H9 (cell line): ENCODE measurements around the gene TNIK. TPM values are rescaled to one million over a fixed set of nuclear protein-coding genes. Genes with fewer than 3 reads are reported as not detected.

Source experiments
- DNase-seq: peaks from one replicate; pipeline ENCODE4 v3.0.0-alpha.2; 2017
- H2AFZ ChIP-seq: one replicate; pipeline ENCODE4 v1.6.1; 2013; ENCODE audit warnings: mild to moderate bottlenecking, low read length, control low read depth, moderate library complexity
- H2AK5ac ChIP-seq: 2 replicates; pipeline ENCODE4 v1.6.1; 2013; ENCODE audit warnings: low read length, control low read depth, mixed read lengths; ENCODE audit not compliant: insufficient read length
- H2BK120ac ChIP-seq: one replicate; pipeline ENCODE4 v1.6.1; 2013; ENCODE audit warnings: low read depth, mild to moderate bottlenecking, low read length, control low read depth, inconsistent platforms; ENCODE audit not compliant: poor library complexity, severe bottlenecking
- H2BK12ac ChIP-seq: 2 replicates; pipeline ENCODE4 v1.6.1; 2013; ENCODE audit warnings: low read length, control low read depth, mixed read lengths, low read depth; ENCODE audit not compliant: insufficient read length
- H2BK15ac ChIP-seq: 2 replicates; pipeline ENCODE4 v1.6.1; 2013; ENCODE audit warnings: low read depth, low read length, control low read depth
- H2BK20ac ChIP-seq: one replicate; pipeline ENCODE4 v1.6.1; 2013; ENCODE audit warnings: low read depth, mild to moderate bottlenecking, low read length, control low read depth, inconsistent platforms; ENCODE audit not compliant: poor library complexity, severe bottlenecking
- H2BK5ac ChIP-seq: 2 replicates; pipeline ENCODE4 v1.6.1; 2013; ENCODE audit warnings: low read length, control low read depth, mixed read lengths; ENCODE audit not compliant: insufficient read length
- H3K14ac ChIP-seq: 2 replicates; pipeline ENCODE4 v1.6.1; 2013; ENCODE audit warnings: low read length, control low read depth; ENCODE audit not compliant: insufficient read depth
- H3K18ac ChIP-seq: 2 replicates; pipeline ENCODE4 v1.6.1; 2013; ENCODE audit warnings: low read depth, mild to moderate bottlenecking, mixed read lengths, low read length, control low read depth; ENCODE audit not compliant: insufficient read length
- H3K23ac ChIP-seq: 2 replicates; pipeline ENCODE4 v1.6.1; 2013; ENCODE audit warnings: low read length, control low read depth, mixed read lengths, low read depth; ENCODE audit not compliant: insufficient read length
- H3K23me2 ChIP-seq: 2 replicates; pipeline ENCODE4 v1.6.1; 2013; ENCODE audit warnings: low read depth, mild to moderate bottlenecking, mixed read lengths, low read length, control low read depth; ENCODE audit not compliant: insufficient read length, poor library complexity, severe bottlenecking
- H3K27ac ChIP-seq: 2 replicates; pipeline ENCODE4 v1.5.1; 2013; ENCODE audit warnings: low read length, control low read depth, mixed read lengths, low read depth; ENCODE audit not compliant: insufficient read length
- H3K27me3 ChIP-seq: 2 replicates; pipeline ENCODE4 v1.6.1; 2013; ENCODE audit warnings: low read length, control low read depth, inconsistent platforms; ENCODE audit not compliant: insufficient read depth
- H3K4ac ChIP-seq: 2 replicates; pipeline ENCODE4 v1.6.1; 2013; ENCODE audit warnings: low read depth, mild to moderate bottlenecking, control low read depth, inconsistent platforms, low read length, moderate library complexity
- H3K4me1 ChIP-seq: 2 replicates; pipeline ENCODE4 v1.6.1; 2013; ENCODE audit warnings: low read length, control low read depth, inconsistent platforms; ENCODE audit not compliant: insufficient read depth
- H3K4me2 ChIP-seq: 2 replicates; pipeline ENCODE4 v1.6.1; 2013; ENCODE audit warnings: low read length, control low read depth, mixed read lengths; ENCODE audit not compliant: insufficient read length, insufficient read depth
- H3K56ac ChIP-seq: 2 replicates; pipeline ENCODE4 v1.6.1; 2013; ENCODE audit warnings: low read depth, mild to moderate bottlenecking, mixed read lengths, low read length, control low read depth; ENCODE audit not compliant: insufficient read length
- H3K79me1 ChIP-seq: 2 replicates; pipeline ENCODE4 v1.6.1; 2013; ENCODE audit warnings: low read depth, mild to moderate bottlenecking, moderate library complexity, low read length, control low read depth, inconsistent platforms; ENCODE audit not compliant: insufficient read depth, poor library complexity, severe bottlenecking
- H3K79me2 ChIP-seq: 2 replicates; pipeline ENCODE4 v1.6.1; 2013; ENCODE audit warnings: low read length, control low read depth, inconsistent platforms; ENCODE audit not compliant: insufficient read depth
- H3K9ac ChIP-seq: 2 replicates; pipeline ENCODE4 v1.6.1; 2013; ENCODE audit warnings: low read length, control low read depth, mixed read lengths; ENCODE audit not compliant: insufficient read length; ENCODE audit errors: extremely low read depth
- H3K9me3 ChIP-seq: one replicate; pipeline ENCODE4 v1.6.1; 2013; ENCODE audit warnings: low read depth, low read length, inconsistent platforms; ENCODE audit not compliant: control insufficient read depth
- H3T11ph ChIP-seq: one replicate; pipeline ENCODE4 v1.6.1; 2013; ENCODE audit warnings: mild to moderate bottlenecking, low read length, control low read depth, inconsistent platforms
- H4K20me1 ChIP-seq: one replicate; pipeline ENCODE4 v1.6.1; 2013; ENCODE audit not compliant: control insufficient read depth, insufficient read length, insufficient read depth
- H4K5ac ChIP-seq: 2 replicates; pipeline ENCODE4 v1.6.1; 2013; ENCODE audit warnings: low read depth, mild to moderate bottlenecking, mixed read lengths, low read length, control low read depth; ENCODE audit not compliant: insufficient read length
- H4K8ac ChIP-seq: replicated peaks from 2 replicates; pipeline ENCODE4 v1.6.1; 2013; ENCODE audit warnings: low read length, control low read depth, mixed read lengths, low read depth; ENCODE audit not compliant: insufficient read length
- H4K91ac ChIP-seq: 2 replicates; pipeline ENCODE4 v1.6.1; 2013; ENCODE audit warnings: low read depth, mild to moderate bottlenecking, moderate library complexity, mixed read lengths, low read length, control low read depth; ENCODE audit not compliant: insufficient read length
- H3K27ac Mint-ChIP-seq, 3 experiments: 2 replicates in 2 of 3; 3 replicates in 1 of 3; pipeline ENCODE4 v1.8.0; 2020 to 2021; ENCODE audit warnings: mixed read lengths in 3 of 3, mild to moderate bottlenecking in 1 of 3, moderate library complexity in 1 of 3
- H3K27me3 Mint-ChIP-seq: 2 replicates; pipeline ENCODE4 v1.8.0; 2021; ENCODE audit warnings: low read depth, mild to moderate bottlenecking, moderate library complexity, mixed read lengths
- H3K36me3 Mint-ChIP-seq, 3 experiments: 2 replicates in 2 of 3; 3 replicates in 1 of 3; pipeline ENCODE4 v1.8.0; 2020 to 2021; ENCODE audit warnings: low read depth in 3 of 3, mixed read lengths in 3 of 3; ENCODE audit not compliant: insufficient read depth in 1 of 3
- H3K4me1 Mint-ChIP-seq, 2 experiments: 2 replicates each; pipeline ENCODE4 v1.8.0; 2020; ENCODE audit warnings: mixed read lengths in 2 of 2
- H3K4me3 Mint-ChIP-seq, 2 experiments: 2 replicates in 1 of 2; 3 replicates in 1 of 2; pipeline ENCODE4 v1.8.0; 2020 to 2021; ENCODE audit warnings: mild to moderate bottlenecking in 2 of 2, mixed read lengths in 2 of 2, moderate library complexity in 1 of 2
- H3K9me3 Mint-ChIP-seq, 2 experiments: 2 replicates in 1 of 2; 3 replicates in 1 of 2; pipeline ENCODE4 v1.8.0; 2020; ENCODE audit warnings: mild to moderate bottlenecking in 2 of 2, mixed read lengths in 2 of 2, moderate library complexity in 1 of 2
- WGBS: extraction: QIAGEN DNeasy Blood & Tissue Kit; methylation state at CpG from one replicate; pipeline ENCODE4 v1.1.7; 2013; ENCODE audit warnings: missing lambda C conversion rate, low lambda C conversion rate, mixed read lengths; ENCODE audit not compliant: insufficient read length; ENCODE audit errors: extremely low coverage; 5-methylcytosine and 5-hydroxymethylcytosine counted together
- total RNA-seq: library from RNA; stranded (reverse); gene quantifications from 2 replicates; pipeline ENCODE4 v1.2.1, GENCODE V29; 2021
- TF ChIP-seq, protein P1 (sequence below): fragments of 200-600 bp; sonication (generic); conservative IDR thresholded peaks from 3 replicates; pipeline ENCODE4 v1.8.0; 2021; ENCODE audit warnings: antibody characterized with exemption, mild to moderate bottlenecking

The TNIK gene
- total RNA-seq, 1 experiment from 2014 or later = 15.9 TPM

DNA sequence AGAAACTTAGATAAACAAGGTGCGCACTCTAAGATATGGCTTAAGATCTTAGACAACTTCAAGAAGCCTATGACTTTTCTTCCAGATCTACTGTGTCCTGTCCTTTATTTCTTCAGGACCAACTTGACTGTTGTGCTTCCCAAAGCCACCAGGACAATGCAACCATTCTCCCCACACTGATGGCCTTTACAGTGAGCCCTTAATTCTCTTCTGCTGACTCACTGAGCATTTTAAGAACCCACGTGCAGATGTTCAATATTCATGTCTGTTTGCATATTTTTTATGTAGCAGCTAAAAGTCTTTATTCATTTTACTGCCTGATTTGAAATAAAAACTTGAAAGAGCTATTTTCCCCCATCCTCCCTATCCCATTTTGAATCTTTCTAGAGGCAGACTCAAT is 330.4 kb downstream of the TNIK start:
- Mint-ChIP-seq H3K27ac (no peak overlapping the region), H3K4me1 (peaks cover 0 to 3% of the 10 kb centered on the region in 2 experiments; a peak in 2 of 4 replicates), H3K9me3 (no peaks in the 10 kb centered on the region), H3K4me3 (no peak overlapping the region), H3K36me3 (peaks cover 0 to 2% (median 0%) of the 10 kb centered on the region in 3 experiments; a peak in 2 of 7 replicates), H3K27me3 (no peaks in the 10 kb centered on the region)
- Histone ChIP-seq H3K23ac (no peak overlapping the region), H3K4me2 (no peak overlapping the region), H4K20me1 (no peaks in the 10 kb centered on the region), H3K56ac (no peak overlapping the region), H3K79me2 (no peaks in the 10 kb centered on the region), H4K91ac (no peak overlapping the region), H3K23me2 (no peaks in the 10 kb centered on the region), H3K4me1 (no peaks in the 10 kb centered on the region; the same call in 1 of the 2 replicates), H2AK5ac (no peak overlapping the region), H2BK12ac (no peak overlapping the region), H2BK15ac (no peak overlapping the region), H4K8ac (no peak overlapping the region), H3K14ac (no peak overlapping the region), H3K9me3 (no peaks in the 10 kb centered on the region), H2BK20ac (no peak overlapping the region), H2BK5ac (no peak overlapping the region), H3K18ac (no peak overlapping the region), H3K9ac (no peak overlapping the region), H3K27me3 (no peaks in the 10 kb centered on the region), H4K5ac (no peak overlapping the region), H3K4ac (no peak overlapping the region), H3K27ac (no peak overlapping the region), H2AFZ (no peak overlapping the region), H3K79me1 (no peaks in the 10 kb centered on the region), H2BK120ac (no peak overlapping the region), H3T11ph (no peak overlapping the region)
- WGBS = no CpG with 5 or more reads among the region's 2 CpGs
- TF ChIP-seq, protein P1, sequence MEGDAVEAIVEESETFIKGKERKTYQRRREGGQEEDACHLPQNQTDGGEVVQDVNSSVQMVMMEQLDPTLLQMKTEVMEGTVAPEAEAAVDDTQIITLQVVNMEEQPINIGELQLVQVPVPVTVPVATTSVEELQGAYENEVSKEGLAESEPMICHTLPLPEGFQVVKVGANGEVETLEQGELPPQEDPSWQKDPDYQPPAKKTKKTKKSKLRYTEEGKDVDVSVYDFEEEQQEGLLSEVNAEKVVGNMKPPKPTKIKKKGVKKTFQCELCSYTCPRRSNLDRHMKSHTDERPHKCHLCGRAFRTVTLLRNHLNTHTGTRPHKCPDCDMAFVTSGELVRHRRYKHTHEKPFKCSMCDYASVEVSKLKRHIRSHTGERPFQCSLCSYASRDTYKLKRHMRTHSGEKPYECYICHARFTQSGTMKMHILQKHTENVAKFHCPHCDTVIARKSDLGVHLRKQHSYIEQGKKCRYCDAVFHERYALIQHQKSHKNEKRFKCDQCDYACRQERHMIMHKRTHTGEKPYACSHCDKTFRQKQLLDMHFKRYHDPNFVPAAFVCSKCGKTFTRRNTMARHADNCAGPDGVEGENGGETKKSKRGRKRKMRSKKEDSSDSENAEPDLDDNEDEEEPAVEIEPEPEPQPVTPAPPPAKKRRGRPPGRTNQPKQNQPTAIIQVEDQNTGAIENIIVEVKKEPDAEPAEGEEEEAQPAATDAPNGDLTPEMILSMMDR = no peak
- DNase-seq = no peak
